ENCODE data around the gene MCMBP. TPM values are rescaled to one million over a fixed set of nuclear protein-coding genes. Genes with fewer than 3 reads are reported as not detected.

The MCMBP gene
- total and polyA plus RNA-seq, 2 donors (not counting 3 experiments of a cell fraction or from before 2014, with no cell fraction given) = 44.8 to 62.5 TPM

DNA sequence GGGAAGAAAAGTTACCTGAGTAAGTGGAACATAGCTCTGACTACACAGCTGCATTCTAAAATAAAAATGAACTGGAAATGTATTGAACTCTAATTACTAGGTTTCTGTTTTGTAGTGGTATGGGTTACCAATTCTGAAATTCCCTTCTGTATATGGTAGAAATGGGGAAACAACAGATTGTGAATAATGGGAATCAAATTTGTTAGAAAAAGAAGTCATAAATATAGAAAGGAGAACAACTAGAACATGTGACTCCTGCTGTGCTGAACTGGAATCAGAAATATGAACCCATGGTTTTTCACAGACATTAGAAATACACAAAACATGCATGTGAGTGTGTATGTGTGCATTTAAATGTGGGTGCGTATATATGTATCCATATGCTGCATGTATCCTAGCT is 27.0 kb downstream of the MCMBP start:
- Histone ChIP-seq H3K27me3 (ENCODE audit: control insufficient read depth in 2 of 2, insufficient read depth in 2 of 2, low read length in 2 of 2) (no peaks in the 10 kb centered on the region), H3K36me3 (ENCODE audit: control insufficient read depth in 2 of 2, extremely low read depth in 1 of 2, insufficient read depth in 2 of 2, low read length in 2 of 2) (peaks cover 22 to 41% of the 10 kb centered on the region in 2 experiments), H3K4me1 (ENCODE audit: control insufficient read depth, extremely low read depth, insufficient read depth, low read length) (no peaks in the 10 kb centered on the region), H3K9ac (replicated peaks; ENCODE audit: extremely low read depth, insufficient read depth, low read length) (no peak overlapping the region), H3K9me3 (replicated peaks; ENCODE audit: control insufficient read depth, insufficient read depth, low read length) (no peaks in the 10 kb centered on the region), H4K20me1 (replicated peaks; ENCODE audit: control insufficient read depth, extremely low read depth, insufficient read depth, low read length) (no peaks in the 10 kb centered on the region), H3K4me2 (ENCODE audit: insufficient read depth, low read length) (no peak overlapping the region), H3K9me1 (replicated peaks; ENCODE audit: control insufficient read depth, extremely low read depth, insufficient read depth, low read length) (no peaks in the 10 kb centered on the region), H3K79me2 (ENCODE audit: control insufficient read depth, insufficient read depth, low read length) (no peaks in the 10 kb centered on the region), H3K4me3 (replicated peaks in 1 of 3; ENCODE audit: insufficient read depth in 1 of 3, low read depth in 1 of 3, low read length in 3 of 3) (no peak overlapping the region), H3K27ac (ENCODE audit: insufficient read depth, low read depth, low read length) (no peak overlapping the region), H2AFZ (ENCODE audit: low read depth, low read length) (no peak overlapping the region)
- POLR2A ChIA-PET = no interaction called here
- TF ChIP-seq EZH2 (IDR thresholded peaks at IDR 0.05; ENCODE audit: borderline replicate concordance, low read depth, low read length, severe bottlenecking) = no peak
- TF ChIP-seq, protein P1, sequence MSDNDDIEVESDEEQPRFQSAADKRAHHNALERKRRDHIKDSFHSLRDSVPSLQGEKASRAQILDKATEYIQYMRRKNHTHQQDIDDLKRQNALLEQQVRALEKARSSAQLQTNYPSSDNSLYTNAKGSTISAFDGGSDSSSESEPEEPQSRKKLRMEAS (IDR thresholded peaks at IDR 0.05; ENCODE audit: insufficient read depth, insufficient read length) = no peak
- FAIRE-seq (no peak), DNase-seq (ENCODE audit: low read depth, low spot score) (no peak)
- intact Hi-C loops (cut with micrococcal nuclease) (no loop called here), dilution Hi-C loops (cut with MboI; ENCODE audit: extremely low pct_ligation_motif_present, low sequenced_read_pairs) (no loop called here)
- BruUV-seq (replicated peaks) = no TSS peak
- CTCF ChIA-PET = interaction anchor here (1.0 to 2.8 kb wide), 3 partner anchors 14 to 95 kb away, joined by 3 to 21 read pairs (median 9); no protein-coding TSS in a partner anchor

- no peak for FAIRE-seq
- H3K36me3 ChIP-seq (ENCODE audit: control insufficient read depth in 2 of 2, extremely low read depth in 1 of 2, insufficient read depth in 2 of 2, low read length in 2 of 2) = peaks cover 22 to 37% of the 10 kb centered on the region in 2 experiments
These were observed 38.5 kb downstream of the MCMBP start for GRCh38 chr10:119834188-119834587.

More at GRCh38 chr10:119834188-119834587, 38.5 kb downstream of the MCMBP start:
- Histone ChIP-seq H3K4me1 (ENCODE audit: control insufficient read depth, extremely low read depth, insufficient read depth, low read length) (no peaks in the 10 kb centered on the region), H4K20me1 (replicated peaks; ENCODE audit: control insufficient read depth, extremely low read depth, insufficient read depth, low read length) (no peaks in the 10 kb centered on the region), H3K79me2 (ENCODE audit: control insufficient read depth, insufficient read depth, low read length) (peaks cover 1% of the 10 kb centered on the region), H3K4me2 (ENCODE audit: insufficient read depth, low read length) (no peak overlapping the region), H2AFZ (ENCODE audit: low read depth, low read length) (no peak overlapping the region), H3K9me1 (replicated peaks; ENCODE audit: control insufficient read depth, extremely low read depth, insufficient read depth, low read length) (no peaks in the 10 kb centered on the region), H3K27ac (ENCODE audit: insufficient read depth, low read depth, low read length) (no peak overlapping the region), H3K27me3 (ENCODE audit: control insufficient read depth in 2 of 2, insufficient read depth in 2 of 2, low read length in 2 of 2) (no peaks in the 10 kb centered on the region), H3K9me3 (replicated peaks; ENCODE audit: control insufficient read depth, insufficient read depth, low read length) (no peaks in the 10 kb centered on the region), H3K4me3 (replicated peaks in 1 of 3; ENCODE audit: insufficient read depth in 1 of 3, low read depth in 1 of 3, low read length in 3 of 3) (no peak overlapping the region), H3K9ac (replicated peaks; ENCODE audit: extremely low read depth, insufficient read depth, low read length) (no peak overlapping the region)
- dilution Hi-C loops (cut with MboI; ENCODE audit: extremely low pct_ligation_motif_present, low sequenced_read_pairs) = no loop called here
- no peak for TF ChIP-seq EZH2 (IDR thresholded peaks at IDR 0.05; ENCODE audit: borderline replicate concordance, low read depth, low read length, severe bottlenecking)
- TF ChIP-seq JUN (IDR thresholded peaks at IDR 0.05; ENCODE audit: borderline replicate concordance, insufficient read depth, insufficient read length, low read depth) = no peak
- TF ChIP-seq, protein P2, sequence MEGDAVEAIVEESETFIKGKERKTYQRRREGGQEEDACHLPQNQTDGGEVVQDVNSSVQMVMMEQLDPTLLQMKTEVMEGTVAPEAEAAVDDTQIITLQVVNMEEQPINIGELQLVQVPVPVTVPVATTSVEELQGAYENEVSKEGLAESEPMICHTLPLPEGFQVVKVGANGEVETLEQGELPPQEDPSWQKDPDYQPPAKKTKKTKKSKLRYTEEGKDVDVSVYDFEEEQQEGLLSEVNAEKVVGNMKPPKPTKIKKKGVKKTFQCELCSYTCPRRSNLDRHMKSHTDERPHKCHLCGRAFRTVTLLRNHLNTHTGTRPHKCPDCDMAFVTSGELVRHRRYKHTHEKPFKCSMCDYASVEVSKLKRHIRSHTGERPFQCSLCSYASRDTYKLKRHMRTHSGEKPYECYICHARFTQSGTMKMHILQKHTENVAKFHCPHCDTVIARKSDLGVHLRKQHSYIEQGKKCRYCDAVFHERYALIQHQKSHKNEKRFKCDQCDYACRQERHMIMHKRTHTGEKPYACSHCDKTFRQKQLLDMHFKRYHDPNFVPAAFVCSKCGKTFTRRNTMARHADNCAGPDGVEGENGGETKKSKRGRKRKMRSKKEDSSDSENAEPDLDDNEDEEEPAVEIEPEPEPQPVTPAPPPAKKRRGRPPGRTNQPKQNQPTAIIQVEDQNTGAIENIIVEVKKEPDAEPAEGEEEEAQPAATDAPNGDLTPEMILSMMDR (IDR thresholded peaks at IDR 0.05; ENCODE audit: extremely low read depth in 1 of 2, insufficient read depth in 1 of 2, low read depth in 1 of 2, low read length in 2 of 2) = no peak
- TF ChIP-seq FOS (IDR thresholded peaks at IDR 0.05; ENCODE audit: borderline replicate concordance, insufficient read depth, low read length) = no peak
- no peak for TF ChIP-seq POLR2A (IDR thresholded peaks at IDR 0.05; ENCODE audit: low read depth, low read length)
- no peak for TF ChIP-seq POLR2AphosphoS5 (IDR thresholded peaks at IDR 0.05; ENCODE audit: insufficient read depth, low read depth, low read length)
- no peak for TF ChIP-seq GATA2 (IDR thresholded peaks at IDR 0.05; ENCODE audit: insufficient read depth, insufficient read length, low read depth, low read length)
- TF ChIP-seq, protein P1 (IDR thresholded peaks at IDR 0.05; ENCODE audit: insufficient read depth, insufficient read length) = no peak
- TF ChIP-seq MYC (IDR thresholded peaks at IDR 0.05; ENCODE audit: low read depth, low read length) = no peak
- DNase-seq (ENCODE audit: low read depth, low spot score) = no peak
- intact Hi-C loops (cut with micrococcal nuclease) = no loop called here
- ChIA-PET CTCF (interaction anchor here (7.7 kb wide), 1 partner anchor 83 kb away, joined by 64 read pairs; no protein-coding TSS in a partner anchor), POLR2A (no interaction called here)
- BruUV-seq (replicated peaks) = no TSS peak

All from endothelial cell of umbilical vein (primary cell).